Measurements from ENCODE around the gene PLVAP.

The PLVAP gene

DNA sequence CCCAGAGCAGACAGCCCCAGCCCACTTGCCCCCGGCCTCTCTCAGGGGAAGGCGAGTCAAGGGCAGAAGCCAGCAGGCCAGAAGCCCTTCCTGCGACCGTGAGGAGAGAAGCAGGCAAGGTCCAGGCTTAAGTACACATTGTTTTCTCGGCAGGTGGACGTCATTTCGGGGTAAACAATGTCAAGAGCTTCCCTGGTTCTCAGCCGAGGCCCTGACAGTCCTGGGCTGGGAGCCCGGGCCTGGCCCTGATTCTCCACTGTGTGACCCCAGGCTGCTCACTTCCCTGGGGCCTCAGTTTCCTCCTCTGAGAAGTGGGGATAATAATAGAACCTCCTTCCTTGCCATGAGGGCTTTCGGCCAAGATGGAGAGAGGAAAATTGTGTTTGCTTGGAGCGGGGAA lies 19.4 kb downstream of the PLVAP start:
- DNase-seq (ENCODE audit: low spot score) (no peak), FAIRE-seq (no peak)

DNA sequence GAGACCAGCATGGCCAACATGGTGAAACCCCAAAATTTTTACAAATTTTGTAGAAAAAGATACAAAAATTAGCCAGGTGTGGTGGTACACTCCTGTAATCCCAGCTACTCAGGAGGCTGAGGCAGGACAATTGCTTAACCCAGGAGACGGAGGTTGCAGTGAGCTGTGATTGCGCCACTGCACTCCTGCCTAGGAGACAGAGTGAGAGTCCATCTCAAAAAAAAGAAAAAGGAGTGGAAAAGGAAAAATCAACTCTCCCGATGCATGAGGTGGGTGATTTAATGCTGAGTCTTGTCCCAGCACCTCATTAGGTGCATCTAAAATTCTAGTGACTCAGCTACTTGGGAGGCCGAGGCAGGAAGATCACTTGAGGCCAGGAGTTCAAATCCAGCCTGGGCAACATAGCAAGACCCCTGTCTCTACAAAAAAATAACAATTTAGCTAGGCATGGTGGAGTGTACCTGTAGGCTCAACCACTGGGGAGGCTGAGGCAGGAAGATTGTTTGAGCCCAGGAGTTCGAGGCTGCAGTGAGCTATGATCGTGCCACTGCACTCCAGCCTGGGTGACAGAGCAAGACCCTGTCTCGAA lies 20.0 kb downstream of the PLVAP start:
- no peak for FAIRE-seq
- no peak for DNase-seq (ENCODE audit: low spot score)

DNA sequence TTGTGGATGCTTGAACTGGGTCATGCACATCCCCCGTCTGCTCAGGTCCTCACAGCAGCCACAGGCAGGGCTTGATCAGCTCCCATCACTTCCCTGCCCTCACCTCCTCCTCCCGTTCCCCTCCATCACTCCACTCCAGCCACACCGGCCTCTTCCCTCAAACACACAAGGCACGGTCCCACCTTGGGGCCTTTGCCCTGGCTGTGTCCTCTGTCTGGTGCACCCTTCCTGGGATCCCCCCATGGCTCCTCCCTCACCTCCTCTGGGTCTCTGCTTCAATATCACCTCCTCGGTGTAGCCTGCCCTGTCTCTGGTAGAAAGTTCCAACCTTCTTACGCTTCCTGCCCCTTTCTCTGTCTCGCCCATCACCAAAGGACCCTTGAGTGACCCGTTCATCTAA lies 23.8 kb downstream of the PLVAP start:
- DNase-seq (ENCODE audit: low spot score) (no peak), FAIRE-seq (no peak)

DNA sequence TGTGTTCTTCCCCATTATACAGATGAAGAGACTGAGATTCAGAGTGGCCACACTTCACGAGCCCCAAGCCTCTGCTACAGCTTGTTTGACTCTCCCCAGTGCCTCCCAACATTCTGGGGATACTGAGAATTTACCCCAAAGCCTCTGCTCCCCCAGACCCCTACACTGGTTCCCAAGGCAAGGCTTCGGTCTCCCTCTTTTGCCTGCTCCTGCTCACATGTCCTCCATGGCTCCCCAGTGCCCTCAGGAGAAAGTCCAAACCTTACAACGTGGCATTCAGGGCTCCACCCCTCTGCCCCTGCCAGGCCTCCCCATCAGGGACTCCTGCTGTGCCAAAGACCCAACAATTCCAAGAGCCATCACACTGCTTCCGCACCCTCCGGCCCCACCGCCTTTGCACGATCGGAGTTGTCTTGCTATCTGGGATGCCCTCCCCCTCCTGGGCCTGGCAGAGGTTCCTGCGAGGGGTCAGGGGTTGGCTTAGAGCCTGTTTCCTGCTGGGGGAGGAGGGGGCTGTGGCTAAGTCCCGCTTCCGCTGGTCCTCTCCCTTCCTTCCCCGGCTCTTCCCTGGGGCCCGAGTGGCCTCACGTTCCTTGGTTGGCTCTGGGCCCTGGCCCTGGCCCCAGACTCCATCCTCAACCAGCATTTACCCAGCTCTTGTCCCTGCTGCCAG lies 24.4 kb downstream of the PLVAP start:
- DNase-seq (ENCODE audit: low spot score) (no peak), FAIRE-seq (no peak)

DNA sequence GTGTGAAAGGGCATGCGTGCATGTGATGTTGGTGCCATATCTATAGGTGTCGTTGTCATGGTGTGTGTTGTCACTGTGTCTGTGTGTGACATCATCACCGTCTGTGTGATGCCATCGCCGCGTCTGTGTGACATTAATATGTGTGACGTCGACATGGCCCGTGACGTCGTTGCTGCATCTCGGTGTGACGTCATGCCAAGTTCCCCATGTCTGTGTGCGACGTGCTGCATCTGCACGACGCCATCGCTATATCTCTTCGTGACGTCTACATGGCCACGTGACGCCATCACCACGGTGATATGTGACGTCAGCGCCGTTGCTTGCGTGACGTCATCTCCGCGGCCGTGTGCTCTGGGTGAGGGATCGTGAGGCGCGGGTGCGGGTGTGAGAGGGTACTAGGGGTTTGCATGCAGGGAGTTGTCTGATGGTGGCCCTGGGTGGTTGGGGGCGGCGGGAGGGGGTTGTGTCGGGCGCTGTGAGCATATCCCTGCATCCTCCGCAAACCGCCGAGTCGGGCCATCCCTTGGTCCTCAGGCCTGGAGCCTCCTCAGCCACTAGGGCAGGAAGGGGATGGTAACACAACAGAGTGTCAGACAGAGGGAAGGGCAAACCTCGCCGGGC lies 25.2 kb downstream of the PLVAP start:
- FAIRE-seq (no peak), DNase-seq (ENCODE audit: low spot score) (no peak)

DNA sequence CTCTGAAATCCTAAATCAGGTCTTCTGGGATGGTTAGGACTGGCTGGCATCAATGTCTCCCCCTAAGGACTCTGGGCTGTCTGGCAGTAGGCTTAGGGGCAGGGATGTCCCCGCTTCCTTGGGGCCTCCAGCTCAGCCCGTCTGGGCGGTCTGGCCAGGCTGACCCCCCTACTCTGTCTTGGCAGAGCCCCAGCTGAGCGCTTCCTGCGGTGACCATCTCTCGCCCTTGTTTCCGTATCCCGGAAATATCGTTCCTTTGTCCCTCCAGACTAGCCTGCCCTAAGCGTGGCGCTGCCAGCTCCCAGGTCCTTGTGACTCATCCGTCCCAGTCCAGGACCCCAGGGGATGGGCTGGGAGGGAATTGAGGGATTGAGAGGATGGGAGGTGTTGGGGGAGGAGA lies 28.4 kb downstream of the PLVAP start:
- DNase-seq (ENCODE audit: low spot score) (peak; percentile 77), FAIRE-seq (peak; percentile 46)

DNA sequence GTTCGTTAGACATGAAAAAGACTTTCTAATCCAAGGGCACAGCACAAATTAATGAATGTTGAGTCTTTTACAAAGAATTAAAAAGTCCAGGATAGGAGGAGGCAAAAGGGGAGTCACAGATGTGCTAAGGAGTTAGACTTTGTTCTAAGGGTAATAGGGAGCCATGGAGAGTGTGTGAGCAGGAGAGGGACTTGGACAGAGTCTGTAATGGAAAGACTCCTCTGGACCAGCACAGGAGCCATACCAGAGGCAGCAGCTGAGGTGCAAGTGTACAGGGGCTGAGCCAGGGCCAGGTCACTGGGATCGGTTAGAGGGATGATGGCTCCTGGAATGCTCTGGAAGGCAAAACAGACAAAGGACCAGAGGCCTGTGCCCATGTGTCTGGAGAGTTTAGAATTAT lies 29.3 kb downstream of the PLVAP start:
- no peak for DNase-seq (ENCODE audit: low spot score)
- no peak for FAIRE-seq

DNA sequence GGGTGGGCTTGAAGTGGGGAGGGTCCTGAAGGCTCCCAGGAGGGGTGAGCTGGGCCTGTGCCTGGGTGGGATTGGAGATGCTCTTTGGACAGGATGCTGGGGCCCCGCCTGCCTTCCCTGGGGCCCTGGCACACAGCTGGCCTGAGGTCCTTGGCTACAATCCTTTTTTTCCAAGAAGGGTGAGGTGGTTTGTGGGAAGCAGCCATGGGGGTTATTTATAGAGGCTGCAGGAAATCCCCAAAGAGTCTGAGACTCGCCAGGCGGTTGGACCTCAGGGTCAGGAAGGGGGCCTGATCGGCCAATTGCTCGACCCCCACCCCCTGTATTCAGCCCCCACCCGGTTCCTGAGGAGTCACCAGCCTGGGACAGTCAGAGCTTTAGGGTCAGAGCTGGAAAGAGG lies 29.8 kb downstream of the PLVAP start:
- DNase-seq (ENCODE audit: low spot score): no peak
- FAIRE-seq: no peak

DNA sequence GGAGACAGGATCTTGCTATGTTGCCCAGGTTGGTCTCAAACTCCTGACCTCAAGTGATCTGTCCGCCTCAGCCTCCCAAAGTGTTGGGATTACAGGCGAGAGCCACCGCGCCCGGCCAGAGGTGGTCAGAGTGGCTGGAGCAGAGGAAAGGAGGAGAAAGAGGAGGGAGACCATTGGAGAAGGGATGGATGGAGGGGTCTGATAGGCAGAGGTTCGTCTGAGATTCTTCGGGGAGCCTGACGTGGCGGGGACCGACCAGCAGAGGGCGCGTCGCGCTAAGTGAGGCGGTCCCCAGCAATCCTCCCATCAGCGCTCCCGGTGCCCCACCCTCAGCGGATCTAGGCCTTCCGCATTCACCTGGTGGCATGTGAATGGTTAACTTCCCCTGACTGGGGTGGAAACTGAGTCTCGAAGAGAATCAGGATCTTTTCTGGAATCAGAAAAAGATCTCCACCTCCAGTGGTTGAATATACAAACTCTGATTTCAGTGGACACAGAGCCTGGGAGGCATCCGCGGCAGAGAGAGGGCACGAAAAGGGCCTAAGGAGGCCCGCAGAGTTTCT lies 31.0 kb downstream of the PLVAP start:
- DNase-seq (ENCODE audit: low spot score) (peak; percentile 51), FAIRE-seq (no peak)

DNA sequence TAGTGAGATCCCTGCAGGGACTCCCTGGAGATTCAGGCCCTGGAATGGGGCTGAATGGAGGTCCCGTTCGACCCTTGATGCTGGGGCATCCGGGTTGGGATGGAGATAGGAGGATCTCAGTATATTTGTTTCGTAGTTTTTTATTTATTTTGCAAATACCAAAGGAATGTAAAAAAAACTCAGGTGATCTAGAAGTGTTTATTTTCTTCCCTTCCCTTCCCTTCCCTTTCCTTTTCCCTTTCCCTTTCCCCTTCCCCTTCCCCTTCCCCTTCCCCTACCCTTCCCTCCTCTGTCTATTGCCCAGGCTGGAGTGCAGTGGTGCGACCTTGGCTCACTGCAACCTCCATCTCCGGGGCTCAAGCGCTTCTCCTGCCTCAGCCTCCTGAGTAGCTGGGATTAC lies 35.3 kb downstream of the PLVAP start:
- DNase-seq (ENCODE audit: low spot score): no peak
- no peak for FAIRE-seq

DNA sequence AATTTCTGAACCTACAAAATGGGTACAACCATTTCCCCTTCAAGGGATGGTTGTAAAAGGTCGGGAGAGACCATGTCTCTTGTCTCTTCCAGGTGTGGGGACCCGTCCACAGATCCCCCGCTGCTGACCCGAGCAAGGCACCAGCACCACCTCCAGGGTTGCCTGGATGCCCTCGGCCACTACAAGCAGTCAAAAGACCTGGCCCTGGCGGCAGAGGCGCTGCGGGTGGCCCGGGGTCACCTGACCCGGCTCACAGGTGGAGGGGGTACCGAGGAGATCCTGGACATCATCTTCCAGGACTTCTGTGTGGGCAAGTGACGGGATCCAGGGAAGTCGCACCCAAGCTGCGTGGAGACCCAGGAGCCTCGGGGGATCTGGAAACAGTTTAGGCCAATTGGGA lies 35.8 kb downstream of the PLVAP start:
- DNase-seq (ENCODE audit: low spot score): no peak
- FAIRE-seq: no peak

DNA sequence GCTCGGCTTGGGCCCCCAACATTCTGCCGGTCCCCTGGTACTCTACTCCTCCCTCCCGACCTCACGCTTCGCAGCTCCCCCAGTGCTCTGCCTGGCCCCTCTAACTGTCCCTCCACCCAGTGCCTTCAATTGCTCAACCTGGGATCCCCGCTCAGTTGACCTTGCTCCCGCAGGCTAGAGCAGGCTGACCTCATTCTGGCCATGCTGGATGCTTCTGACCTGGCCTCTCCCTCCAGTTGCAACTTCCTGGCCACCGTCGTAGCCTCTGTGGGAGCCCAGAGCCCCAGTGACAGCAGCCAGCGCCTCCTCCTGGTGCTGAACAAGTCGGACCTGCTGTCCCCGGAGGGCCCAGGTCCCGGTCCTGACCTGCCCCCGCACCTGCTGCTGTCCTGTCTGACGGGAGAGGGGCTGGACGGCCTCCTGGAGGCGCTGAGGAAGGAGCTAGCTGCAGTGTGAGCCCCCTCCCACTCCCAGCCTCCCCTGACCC lies 36.2 kb downstream of the PLVAP start:
- no peak for DNase-seq (ENCODE audit: low spot score)
- no peak for FAIRE-seq

DNA sequence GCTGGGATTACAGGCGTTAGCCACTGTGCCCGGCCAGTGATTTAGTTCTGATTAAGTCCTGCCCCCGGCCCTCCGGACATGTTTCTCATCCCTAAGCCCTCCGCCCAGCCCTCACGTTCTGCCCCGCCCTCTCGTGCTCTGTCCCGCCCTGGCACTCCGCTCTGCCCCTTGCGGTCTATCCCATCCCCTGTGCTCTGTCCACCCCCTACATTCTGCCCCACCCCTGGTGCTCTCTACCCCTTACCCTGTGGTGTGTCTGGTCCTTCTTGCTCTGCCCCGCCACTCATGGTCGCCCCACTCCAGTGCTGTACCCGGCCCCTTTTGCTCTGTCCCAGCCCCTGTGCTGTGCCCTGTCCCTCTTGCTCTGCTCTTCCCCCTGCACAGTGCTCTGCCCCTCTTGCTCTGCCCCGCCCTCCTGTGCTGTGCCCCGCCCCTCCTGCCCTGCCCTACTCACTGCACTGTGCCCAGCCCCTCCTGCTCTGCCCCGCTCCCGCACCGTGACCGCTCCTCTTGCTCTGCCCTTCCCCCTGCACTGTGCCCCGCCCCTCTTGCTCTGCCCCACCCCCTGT lies 36.8 kb downstream of the PLVAP start:
- DNase-seq (ENCODE audit: low spot score): no peak
- FAIRE-seq: no peak

DNA sequence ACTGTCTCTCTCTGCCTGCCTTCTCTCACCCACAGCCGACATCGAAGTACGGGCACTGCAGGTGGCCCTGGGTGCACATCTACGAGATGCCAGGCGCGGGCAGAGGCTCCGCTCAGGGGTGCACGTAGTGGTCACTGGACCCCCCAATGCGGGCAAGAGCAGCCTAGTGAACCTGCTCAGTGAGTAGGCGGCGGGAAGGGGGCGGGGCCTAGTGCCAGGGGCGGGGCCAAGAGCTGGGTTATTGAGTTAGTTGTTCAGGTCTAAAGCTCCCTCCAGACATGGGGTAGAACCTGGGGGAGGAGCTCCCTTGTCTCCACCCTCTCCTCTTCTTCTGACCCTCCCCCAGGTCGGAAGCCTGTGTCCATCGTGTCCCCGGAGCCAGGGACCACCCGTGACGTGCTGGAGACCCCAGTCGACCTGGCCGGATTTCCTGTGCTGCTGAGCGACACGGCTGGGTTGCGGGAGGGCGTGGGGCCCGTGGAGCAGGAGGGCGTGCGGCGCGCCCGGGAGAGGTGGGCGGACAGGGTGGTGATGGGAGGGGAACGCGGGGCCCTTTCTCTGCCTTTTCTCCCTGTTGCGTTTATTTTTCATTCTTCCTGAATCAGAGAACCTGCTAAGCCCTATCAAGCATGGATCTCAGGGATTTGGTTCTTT lies 37.9 kb downstream of the PLVAP start:
- DNase-seq (ENCODE audit: low spot score) (no peak), FAIRE-seq (no peak)

DNA sequence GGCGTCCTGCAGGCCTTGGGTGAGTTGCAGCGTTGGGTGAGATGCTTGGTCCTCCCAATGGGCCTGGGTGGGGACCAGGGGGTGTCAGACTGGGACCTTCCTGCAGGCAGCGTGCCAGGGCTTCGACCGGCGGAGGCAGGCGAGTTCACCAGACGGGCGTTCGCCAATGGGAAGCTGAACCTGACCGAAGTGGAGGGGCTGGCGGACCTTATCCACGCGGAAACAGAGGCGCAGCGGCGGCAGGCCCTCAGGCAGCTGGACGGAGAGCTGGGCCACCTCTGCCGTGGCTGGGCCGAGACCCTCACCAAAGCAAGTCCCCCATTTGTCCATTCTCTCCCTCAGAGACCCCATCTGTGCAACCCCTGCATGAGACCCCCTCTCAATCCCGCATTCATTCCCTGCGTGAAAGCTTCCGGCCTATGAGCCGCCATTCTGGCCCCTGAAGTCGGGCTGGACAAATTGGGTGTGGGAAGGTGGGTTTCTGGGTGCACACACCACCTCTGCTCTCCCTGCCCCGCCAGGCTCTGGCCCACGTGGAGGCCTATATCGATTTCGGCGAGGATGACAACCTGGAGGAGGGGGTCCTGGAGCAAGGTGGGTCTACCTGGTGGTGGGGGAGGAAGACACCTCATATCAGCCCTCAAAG lies 38.6 kb downstream of the PLVAP start:
- DNase-seq (ENCODE audit: low spot score) (no peak), FAIRE-seq (no peak)

DNA sequence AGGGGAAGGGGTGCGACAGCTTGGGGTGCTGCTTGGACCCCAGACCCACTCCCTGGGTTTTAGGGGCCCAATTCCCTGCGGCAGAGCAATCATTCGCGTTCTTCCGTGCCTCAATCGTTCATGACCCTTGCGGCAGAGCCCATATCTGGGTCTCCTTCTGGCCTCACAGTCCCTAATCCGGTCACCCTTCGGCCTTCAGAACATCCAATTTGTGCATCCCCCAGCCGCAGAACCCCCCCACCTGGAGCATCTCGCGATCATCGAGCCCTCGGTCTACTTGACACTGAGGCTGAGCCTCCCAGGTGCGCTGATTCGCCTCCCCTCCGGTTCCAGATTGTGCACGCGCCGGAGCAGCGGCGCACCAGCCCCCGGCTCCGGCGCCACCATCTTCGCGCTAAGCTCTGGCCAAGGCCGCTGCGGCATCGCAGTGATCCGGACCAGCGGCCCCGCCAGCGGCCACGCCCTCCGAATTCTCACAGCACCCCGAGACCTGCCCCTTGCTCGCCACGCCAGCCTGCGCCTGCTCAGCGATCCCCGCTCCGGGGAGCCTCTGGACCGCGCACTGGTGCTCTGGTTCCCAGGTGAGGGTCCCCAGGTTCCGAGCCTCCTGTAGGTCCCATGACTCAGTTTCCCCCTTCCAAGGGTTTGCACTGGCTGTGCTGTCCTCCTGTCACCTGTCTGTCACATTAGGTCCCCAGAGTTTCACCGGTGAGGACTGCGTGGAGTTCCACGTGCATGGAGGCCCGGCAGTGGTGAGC lies 39.3 kb downstream of the PLVAP start:
- no peak for FAIRE-seq
- no peak for DNase-seq (ENCODE audit: low spot score)

DNA sequence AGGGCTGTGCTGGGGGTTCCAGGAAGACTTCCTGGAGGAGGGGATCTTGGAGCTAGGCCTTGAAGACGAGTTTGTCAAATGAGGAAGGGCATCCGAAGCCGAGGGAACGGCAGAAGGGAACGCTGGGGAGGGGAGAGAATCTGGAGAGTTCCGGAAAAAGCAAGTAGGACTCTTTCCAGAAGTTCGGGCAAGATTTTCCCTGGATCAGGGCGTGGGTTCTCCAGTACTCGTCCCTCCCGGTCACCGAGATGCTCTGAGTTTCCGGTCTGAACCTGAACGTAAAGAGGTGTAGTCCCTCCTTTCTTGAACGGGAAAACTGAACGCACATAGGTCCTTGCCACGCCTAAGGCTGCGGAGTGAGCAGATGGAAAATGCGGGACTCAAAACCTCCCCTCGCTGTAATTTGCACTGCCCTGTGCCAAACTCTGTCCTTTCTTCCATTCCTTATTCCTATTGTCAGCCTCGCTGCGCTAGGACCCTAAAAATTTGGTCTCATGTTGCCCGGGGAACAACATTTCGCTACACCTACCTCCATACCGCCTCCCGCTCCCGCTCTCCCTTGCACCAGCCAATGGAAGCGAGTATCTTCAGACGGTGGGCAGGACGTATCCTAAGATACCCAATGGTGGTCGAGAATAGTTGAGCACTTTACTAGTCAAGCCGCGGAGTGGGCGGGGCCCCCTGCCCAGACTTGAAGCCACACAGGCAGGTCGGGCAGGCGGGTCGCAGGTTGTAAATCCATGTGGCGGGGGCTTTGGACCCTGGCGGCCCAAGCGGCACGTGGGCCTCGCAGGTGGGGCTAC lies 40.1 kb downstream of the PLVAP start, which contains the start of gene GTPBP3:
GTPBP3 (plus strand) TSS at position 682 of the 803 bp plus-strand sequence; CDS start at position 741, 59 bp downstream.
- peak; percentile 90 for FAIRE-seq
- DNase-seq (ENCODE audit: low spot score): peak; percentile 97

DNA sequence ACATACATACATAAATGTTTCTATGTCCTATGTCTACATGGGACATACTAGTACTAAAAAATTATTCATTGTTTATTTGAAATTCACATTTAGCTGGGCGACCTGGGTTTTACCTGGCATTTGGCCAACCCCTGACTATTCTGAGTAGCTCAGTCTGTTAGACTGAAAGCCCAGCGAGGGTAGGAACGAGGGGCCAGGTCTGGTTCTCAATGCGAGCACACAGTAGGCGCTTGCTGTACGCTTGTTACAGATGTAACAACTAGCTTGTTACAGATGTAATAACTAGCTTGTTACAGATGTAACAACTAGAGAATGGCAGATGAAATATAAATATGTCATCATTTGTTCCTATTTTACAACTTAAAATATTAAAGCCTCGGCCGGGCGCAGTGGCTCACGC lies 41.6 kb downstream of the PLVAP start:
- FAIRE-seq (no peak), DNase-seq (ENCODE audit: low spot score) (no peak)
